Epithelial cell of esophagus (primary cell): Measurements from ENCODE around the gene CPEB2.
A peak's percentile ranks its signal among the peaks of the same experiment; 100 is the strongest.

ENCODE experiments used
- DNase-seq: peaks from one replicate; pipeline ENCODE4 v3.0.0; 2010; ENCODE audit warnings: low read depth
- H3K4me3 ChIP-seq: 2 replicates; pipeline ENCODE4 v1.5.1; 2011; ENCODE audit warnings: mild to moderate bottlenecking, low read length, control low read depth
- CTCF ChIP-seq: IDR thresholded peaks from 2 replicates; pipeline ENCODE4 v1.5.1; 2011; ENCODE audit warnings: low read depth, mild to moderate bottlenecking, low read length, control low read depth, inconsistent platforms; ENCODE audit not compliant: insufficient read depth; ENCODE audit errors: missing control alignments

Gene CPEB2

DNA sequence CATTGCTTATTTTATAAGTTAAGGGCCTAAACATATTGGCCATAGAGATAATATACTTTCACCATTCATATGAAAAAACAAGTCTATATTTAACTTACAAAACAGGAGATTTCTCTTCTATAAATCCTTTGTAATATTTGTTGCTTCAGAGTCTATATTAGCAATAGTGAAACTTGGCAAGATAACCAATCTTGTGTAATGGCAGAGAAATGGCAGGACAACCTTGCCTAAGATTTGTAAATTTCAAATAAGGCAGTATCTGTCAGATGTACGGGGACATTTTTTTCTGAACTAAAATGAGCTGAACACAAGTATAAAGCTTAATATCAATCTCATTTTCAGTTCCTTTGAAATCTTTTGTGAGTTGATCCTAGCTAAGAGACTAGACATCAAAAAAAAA, 17.8 kb upstream of the CPEB2 start:
- no peak for TF ChIP-seq CTCF
- H3K4me3 ChIP-seq = no peak overlapping the region
- peak; percentile 45 for DNase-seq

DNA sequence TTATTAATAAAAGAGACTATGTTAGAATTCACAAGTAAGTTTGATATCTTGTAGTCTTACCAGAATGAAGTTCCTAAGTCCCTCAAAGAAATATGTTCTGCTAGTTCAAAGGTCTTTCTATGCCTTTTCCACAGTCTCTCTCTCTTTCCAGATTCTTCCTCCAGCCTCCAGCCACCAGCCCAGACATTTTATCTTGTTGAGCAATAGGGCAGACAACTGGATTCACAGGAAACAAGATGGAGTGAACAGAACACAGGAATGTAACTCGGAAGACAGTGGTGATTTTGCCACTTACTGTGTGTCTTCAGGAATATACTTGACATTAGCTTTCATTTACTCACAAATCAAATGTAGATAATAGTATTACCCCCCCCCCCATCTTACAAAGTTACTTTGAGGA, 17.1 kb upstream of the CPEB2 start:
- no peak for TF ChIP-seq CTCF
- DNase-seq = no peak
- H3K4me3 ChIP-seq = no peak overlapping the region

- no peak for DNase-seq
- no peak overlapping the region for H3K4me3 ChIP-seq
- TF ChIP-seq CTCF = no peak
Observed at GRCh38 chr4:14985843-14986242, 16.4 kb upstream of the CPEB2 start.

DNA sequence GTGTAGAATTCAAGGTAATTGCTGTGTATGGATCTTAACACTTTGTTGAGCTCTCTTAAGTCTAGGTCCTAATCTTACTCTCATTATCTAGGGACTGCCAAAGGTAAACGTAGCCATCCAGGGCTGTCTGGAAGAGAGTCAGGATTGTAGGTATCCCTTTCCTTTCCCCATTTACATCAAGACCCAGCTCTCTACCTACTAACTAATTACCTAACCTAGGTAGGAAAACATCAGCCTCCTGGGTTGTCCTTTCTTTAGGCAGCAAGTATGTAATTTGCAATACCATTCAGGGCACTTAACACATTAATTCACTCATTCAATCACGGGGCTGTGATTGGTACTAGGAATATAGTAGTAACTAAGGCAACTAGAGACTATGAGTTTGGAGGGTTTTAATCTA, 15.2 kb upstream of the CPEB2 start:
- TF ChIP-seq CTCF = no peak
- H3K4me3 ChIP-seq = no peak overlapping the region
- DNase-seq = no peak

- TF ChIP-seq CTCF = no peak
- no peak overlapping the region for H3K4me3 ChIP-seq
- no peak for DNase-seq
Observed at GRCh38 chr4:14990484-14990883, 11.8 kb upstream of the CPEB2 start.

GRCh38 chr4:14994242-14994641, 8.0 kb upstream of the CPEB2 start:
- peak; percentile 87 for DNase-seq
- no peak for TF ChIP-seq CTCF
- no peak overlapping the region for H3K4me3 ChIP-seq

- peak overlapping the region; percentile 70 for H3K4me3 ChIP-seq
- peak; percentile 96 for DNase-seq
- no peak for TF ChIP-seq CTCF
Observed at GRCh38 chr4:15001248-15001868, 923 bp upstream of the CPEB2 start.
